ENCODE results near the gene KDM2B. TPM values are rescaled to one million over a fixed set of nuclear protein-coding genes. Genes with fewer than 3 reads are reported as not detected.

KDM2B gene
- total and polyA plus RNA-seq, 2 donors from 2014 or later = 6.2 to 19.7 TPM

DNA sequence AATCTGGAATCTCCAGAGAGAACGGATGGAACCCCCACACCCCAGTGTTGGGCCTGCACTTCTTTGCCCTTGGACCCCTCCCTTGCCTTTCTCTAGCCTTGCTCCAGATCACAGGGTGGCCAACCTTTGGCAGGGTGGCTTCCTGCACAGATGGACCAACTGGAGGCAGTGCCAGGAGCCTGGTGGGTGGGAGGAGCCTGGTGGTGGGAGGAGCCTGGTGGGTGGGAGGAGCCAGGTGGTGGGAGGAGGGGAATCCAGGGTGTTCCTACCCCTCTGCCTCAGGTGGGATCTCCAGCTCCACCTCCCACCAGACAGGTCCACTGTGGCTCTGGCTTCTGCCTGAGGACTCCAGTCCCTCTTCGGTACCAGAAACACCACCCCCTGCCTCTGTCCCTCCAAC, 30.5 kb upstream of the KDM2B start:
- no peaks in the 10 kb centered on the region for H3K4me1 ChIP-seq (ENCODE audit: control insufficient read depth in 2 of 3, insufficient read depth in 2 of 3, low read depth in 1 of 3, low read length in 3 of 3)
- H3K27me3 ChIP-seq (ENCODE audit: control insufficient read depth, insufficient read depth, low read length) = no peaks in the 10 kb centered on the region
- TF ChIP-seq, protein P1, sequence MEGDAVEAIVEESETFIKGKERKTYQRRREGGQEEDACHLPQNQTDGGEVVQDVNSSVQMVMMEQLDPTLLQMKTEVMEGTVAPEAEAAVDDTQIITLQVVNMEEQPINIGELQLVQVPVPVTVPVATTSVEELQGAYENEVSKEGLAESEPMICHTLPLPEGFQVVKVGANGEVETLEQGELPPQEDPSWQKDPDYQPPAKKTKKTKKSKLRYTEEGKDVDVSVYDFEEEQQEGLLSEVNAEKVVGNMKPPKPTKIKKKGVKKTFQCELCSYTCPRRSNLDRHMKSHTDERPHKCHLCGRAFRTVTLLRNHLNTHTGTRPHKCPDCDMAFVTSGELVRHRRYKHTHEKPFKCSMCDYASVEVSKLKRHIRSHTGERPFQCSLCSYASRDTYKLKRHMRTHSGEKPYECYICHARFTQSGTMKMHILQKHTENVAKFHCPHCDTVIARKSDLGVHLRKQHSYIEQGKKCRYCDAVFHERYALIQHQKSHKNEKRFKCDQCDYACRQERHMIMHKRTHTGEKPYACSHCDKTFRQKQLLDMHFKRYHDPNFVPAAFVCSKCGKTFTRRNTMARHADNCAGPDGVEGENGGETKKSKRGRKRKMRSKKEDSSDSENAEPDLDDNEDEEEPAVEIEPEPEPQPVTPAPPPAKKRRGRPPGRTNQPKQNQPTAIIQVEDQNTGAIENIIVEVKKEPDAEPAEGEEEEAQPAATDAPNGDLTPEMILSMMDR (IDR thresholded peaks at IDR 0.05; ENCODE audit: borderline replicate concordance, extremely low read depth, insufficient read depth) = no peak
- intact Hi-C loops (cut with DNase I) = no loop called here
- H3K27ac ChIP-seq (ENCODE audit: low read depth in 2 of 2, low read length in 2 of 2) = no peak overlapping the region
- no peaks in the 10 kb centered on the region for H3K9me3 ChIP-seq (ENCODE audit: control insufficient read depth in 2 of 3, insufficient read depth in 1 of 3, low read length in 3 of 3)
- FAIRE-seq (no peak), DNase-seq (peak in 1 of 5 donors; percentile 57)
- H3K4me3 ChIP-seq (ENCODE audit: low read length in 3 of 3) = no peak overlapping the region
- H3K36me3 ChIP-seq (ENCODE audit: control insufficient read depth in 2 of 3, insufficient read depth in 3 of 3, low read length in 3 of 3) = no peaks in the 10 kb centered on the region
- H3K9ac ChIP-seq (ENCODE audit: low read length in 3 of 3) = no peak overlapping the region

DNA sequence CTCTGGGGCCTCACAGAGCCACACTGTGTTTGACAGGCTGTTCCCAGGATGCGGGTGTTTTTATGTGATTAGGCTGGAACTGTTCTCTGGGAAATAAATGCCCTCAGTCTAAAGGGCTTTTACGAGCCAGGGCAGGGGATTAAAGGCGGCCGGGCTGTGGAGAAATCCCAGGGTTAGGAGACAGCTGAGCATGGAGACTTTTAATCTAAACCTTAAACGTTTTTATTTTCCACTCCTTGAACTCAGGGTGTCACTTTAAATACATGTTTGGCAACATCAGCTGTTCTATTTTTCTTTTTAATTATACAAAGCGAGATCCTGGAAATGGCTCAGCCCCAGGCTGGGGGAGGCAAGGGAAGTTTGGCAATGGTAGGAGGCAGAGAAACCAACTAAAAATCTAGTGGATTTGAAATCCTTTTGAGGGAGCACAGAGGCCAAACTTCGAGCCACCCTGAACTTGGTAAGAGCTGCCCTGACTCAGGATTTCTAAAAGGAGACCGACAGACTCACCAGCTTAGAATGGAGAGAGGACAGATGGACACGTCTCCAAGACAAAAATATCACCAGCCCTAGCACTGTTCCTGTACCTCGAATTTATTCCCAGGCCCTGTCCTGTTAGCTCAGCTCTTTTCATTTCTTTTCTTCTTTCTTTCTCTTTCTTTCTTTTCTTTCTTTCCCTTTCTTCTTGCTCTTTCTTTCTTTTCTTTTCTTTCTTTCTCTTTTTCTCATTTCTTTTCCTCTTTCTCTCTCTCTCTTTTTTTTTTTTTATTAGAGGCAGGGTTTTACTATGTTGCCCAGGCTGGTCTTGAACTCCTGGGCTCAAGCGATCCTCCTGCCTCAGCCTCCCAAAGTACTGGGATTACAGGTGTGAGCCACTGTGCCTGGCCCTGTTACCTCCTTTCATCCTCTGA, 29.7 kb upstream of the KDM2B start:
- DNase-seq = peak in 3 of 5 donors; percentile 40 to 89 (median 60)
- intact Hi-C loops (cut with DNase I) = no loop called here
- no peaks in the 10 kb centered on the region for H3K9me3 ChIP-seq (ENCODE audit: control insufficient read depth in 2 of 3, insufficient read depth in 1 of 3, low read length in 3 of 3)
- TF ChIP-seq, protein P1 (IDR thresholded peaks at IDR 0.05; ENCODE audit: borderline replicate concordance, extremely low read depth, insufficient read depth) = no peak
- no peak for FAIRE-seq
- H3K27me3 ChIP-seq (ENCODE audit: control insufficient read depth, insufficient read depth, low read length) = no peaks in the 10 kb centered on the region
- no peak overlapping the region for H3K27ac ChIP-seq (ENCODE audit: low read depth in 2 of 2, low read length in 2 of 2)
- H3K4me3 ChIP-seq (ENCODE audit: low read length in 3 of 3) = no peak overlapping the region
- H3K9ac ChIP-seq (ENCODE audit: low read length in 3 of 3) = no peak overlapping the region
- H3K4me1 ChIP-seq (ENCODE audit: control insufficient read depth in 2 of 3, insufficient read depth in 2 of 3, low read depth in 1 of 3, low read length in 3 of 3) = no peaks in the 10 kb centered on the region
- H3K36me3 ChIP-seq (ENCODE audit: control insufficient read depth in 2 of 3, insufficient read depth in 3 of 3, low read length in 3 of 3) = no peaks in the 10 kb centered on the region

DNA sequence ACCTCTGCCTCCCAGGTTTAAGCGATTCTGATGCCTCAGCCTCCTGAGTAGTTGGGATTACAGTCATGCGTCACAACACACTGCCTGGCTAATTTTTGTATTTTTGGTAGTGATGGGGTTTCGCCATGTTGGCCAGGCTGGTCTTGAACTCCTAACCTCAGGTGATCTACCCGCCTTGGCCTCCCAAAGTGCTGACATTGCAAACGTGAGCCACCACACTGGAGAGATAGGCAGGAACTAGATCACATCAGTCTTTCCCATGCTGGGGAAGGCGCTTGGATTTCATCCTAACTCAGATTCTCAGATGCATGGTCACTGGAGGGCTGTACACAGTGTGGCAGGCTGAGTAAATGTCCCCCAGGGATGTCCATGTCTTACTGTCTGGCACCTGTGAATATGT, 27.5 kb upstream of the KDM2B start:
- H3K27me3 ChIP-seq (ENCODE audit: control insufficient read depth, insufficient read depth, low read length) = no peaks in the 10 kb centered on the region
- H3K36me3 ChIP-seq (ENCODE audit: control insufficient read depth in 2 of 3, insufficient read depth in 3 of 3, low read length in 3 of 3) = no peaks in the 10 kb centered on the region
- DNase-seq = no peak
- TF ChIP-seq, protein P1 (IDR thresholded peaks at IDR 0.05; ENCODE audit: borderline replicate concordance, extremely low read depth, insufficient read depth) = no peak
- H3K4me3 ChIP-seq (ENCODE audit: low read length in 3 of 3) = no peak overlapping the region
- intact Hi-C loops (cut with DNase I) = no loop called here
- no peaks in the 10 kb centered on the region for H3K4me1 ChIP-seq (ENCODE audit: control insufficient read depth in 2 of 3, insufficient read depth in 2 of 3, low read depth in 1 of 3, low read length in 3 of 3)
- H3K9ac ChIP-seq (ENCODE audit: low read length in 3 of 3) = no peak overlapping the region
- H3K9me3 ChIP-seq (ENCODE audit: control insufficient read depth in 2 of 3, insufficient read depth in 1 of 3, low read length in 3 of 3) = no peaks in the 10 kb centered on the region
- H3K27ac ChIP-seq (ENCODE audit: low read depth in 2 of 2, low read length in 2 of 2) = no peak overlapping the region
- FAIRE-seq = no peak

Data from kidney (tissue), 14 donors.